NB4 (cell line): ENCODE measurements around the gene CC2D1A.

Experiments
- DNase-seq: peaks from one replicate; pipeline ENCODE4 v3.0.0; 2010; ENCODE audit warnings: low read depth
- H3K4me3 ChIP-seq: one replicate; pipeline ENCODE4 v1.5.1; 2011; ENCODE audit warnings: mild to moderate bottlenecking, low read depth, low read length, moderate library complexity
- MYC ChIP-seq: IDR thresholded peaks from 2 replicates; pipeline ENCODE4 v1.6.1; 2011; ENCODE audit warnings: low read depth, low read length
- POLR2A ChIP-seq: IDR thresholded peaks from 2 replicates; pipeline ENCODE4 v1.6.1; 2011; ENCODE audit warnings: mild to moderate bottlenecking; ENCODE audit not compliant: insufficient read length; ENCODE audit errors: extremely low read depth
- TF ChIP-seq, protein P1 (sequence below): IDR thresholded peaks from 2 replicates; pipeline ENCODE4 v1.6.1; 2011; ENCODE audit warnings: low read depth, low read length
- TF ChIP-seq, protein P2 (sequence below): IDR thresholded peaks from one replicate; pipeline ENCODE4 v1.5.1; 2012; ENCODE audit warnings: low read depth, low read length

The CC2D1A gene

DNA sequence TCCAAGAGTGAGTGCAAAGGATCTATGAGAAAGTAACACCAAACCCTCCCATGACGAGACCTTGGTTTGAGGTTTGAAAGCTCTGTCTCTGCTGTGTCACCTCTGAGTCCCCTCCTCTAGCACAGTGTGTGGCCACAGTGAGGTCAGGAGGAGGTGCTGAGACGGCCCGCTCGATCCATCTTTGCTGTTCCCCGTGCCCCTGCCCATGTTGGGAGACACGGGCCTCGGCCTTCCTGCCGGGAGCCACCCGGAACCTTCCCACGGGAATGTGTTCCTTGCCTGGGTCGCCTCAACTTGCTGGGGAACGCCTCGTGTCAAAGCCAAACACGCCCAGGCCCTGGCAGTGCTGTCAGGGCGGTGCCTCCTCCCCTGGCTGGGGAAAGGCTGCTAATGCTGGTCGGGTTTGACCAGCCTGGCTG lies 19.0 kb upstream of the CC2D1A start:
- H3K4me3 ChIP-seq = no peak overlapping the region
- TF ChIP-seq POLR2A (no peak), MYC (no peak)
- TF ChIP-seq, protein P1, sequence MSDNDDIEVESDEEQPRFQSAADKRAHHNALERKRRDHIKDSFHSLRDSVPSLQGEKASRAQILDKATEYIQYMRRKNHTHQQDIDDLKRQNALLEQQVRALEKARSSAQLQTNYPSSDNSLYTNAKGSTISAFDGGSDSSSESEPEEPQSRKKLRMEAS = no peak
- TF ChIP-seq, protein P2, sequence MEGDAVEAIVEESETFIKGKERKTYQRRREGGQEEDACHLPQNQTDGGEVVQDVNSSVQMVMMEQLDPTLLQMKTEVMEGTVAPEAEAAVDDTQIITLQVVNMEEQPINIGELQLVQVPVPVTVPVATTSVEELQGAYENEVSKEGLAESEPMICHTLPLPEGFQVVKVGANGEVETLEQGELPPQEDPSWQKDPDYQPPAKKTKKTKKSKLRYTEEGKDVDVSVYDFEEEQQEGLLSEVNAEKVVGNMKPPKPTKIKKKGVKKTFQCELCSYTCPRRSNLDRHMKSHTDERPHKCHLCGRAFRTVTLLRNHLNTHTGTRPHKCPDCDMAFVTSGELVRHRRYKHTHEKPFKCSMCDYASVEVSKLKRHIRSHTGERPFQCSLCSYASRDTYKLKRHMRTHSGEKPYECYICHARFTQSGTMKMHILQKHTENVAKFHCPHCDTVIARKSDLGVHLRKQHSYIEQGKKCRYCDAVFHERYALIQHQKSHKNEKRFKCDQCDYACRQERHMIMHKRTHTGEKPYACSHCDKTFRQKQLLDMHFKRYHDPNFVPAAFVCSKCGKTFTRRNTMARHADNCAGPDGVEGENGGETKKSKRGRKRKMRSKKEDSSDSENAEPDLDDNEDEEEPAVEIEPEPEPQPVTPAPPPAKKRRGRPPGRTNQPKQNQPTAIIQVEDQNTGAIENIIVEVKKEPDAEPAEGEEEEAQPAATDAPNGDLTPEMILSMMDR = no peak
- DNase-seq = peak; percentile 74

DNA sequence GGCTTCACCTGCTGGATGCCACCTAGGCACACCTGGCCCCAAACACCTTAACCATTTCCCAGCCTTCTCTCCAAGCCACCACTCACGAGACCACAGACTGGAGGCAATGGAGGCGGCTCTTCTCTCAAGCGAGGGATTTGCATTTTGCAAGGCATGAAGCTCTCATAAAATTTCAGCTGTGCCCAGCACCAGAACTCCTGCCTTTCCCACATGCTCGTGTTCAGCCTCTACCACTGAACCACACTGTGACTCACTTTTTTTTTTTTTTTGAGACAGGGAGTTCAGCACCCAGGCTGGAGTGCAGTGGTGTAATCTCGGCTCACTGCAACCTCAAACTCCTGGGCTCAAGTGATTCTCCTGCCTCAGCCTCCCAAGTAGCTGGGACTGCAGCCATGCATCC lies 18.5 kb upstream of the CC2D1A start:
- peak; percentile 88 for DNase-seq
- TF ChIP-seq, protein P1 = peak; percentile 20; the same call in 1 of the 2 replicates
- TF ChIP-seq, protein P2 = no peak
- TF ChIP-seq POLR2A = no peak
- no peak overlapping the region for H3K4me3 ChIP-seq

DNA sequence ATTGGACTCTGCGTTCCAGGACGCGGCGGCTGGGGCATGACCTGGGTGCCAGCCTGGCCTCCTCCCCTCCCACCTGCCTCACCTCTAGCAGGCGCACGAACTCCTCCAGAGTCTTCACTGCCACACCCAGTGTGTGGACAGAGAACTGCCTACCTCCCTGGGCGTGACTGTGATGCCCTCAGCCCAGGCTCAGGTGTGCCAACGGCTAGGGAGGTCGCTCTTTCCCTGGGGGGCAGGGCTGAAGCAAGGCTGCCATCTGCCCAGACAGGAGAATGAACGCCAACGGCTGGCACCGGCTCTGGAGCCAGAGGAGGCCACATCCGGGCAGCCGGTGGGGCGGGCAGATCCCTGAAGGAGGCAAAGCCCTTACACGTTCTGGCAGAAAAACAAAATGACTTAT lies 17.7 kb upstream of the CC2D1A start:
- no peak for DNase-seq
- H3K4me3 ChIP-seq = no peak overlapping the region
- TF ChIP-seq MYC (no peak), POLR2A (no peak)
- TF ChIP-seq, protein P1 = no peak
- TF ChIP-seq, protein P2 = no peak

DNA sequence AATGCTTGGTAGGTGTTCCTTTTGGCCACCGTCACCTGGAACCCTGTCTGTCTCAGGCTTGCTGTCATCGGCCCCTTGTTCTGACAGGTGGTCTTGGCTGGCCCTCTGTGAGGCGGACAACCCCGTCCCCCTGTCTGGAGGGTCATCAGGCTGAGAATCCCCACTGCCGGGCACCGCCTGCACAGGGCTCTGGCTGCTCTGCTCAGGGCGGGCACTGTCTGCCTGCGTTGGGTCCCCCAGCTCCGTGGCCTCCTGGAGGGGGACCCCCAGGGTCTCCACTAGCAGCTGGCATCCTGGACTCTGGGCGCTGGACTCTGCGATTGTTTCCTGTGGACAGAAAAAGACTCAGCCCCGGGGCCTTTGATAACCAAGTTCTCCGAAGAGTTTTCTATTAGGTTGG lies 15.9 kb upstream of the CC2D1A start:
- TF ChIP-seq, protein P1 = no peak
- TF ChIP-seq, protein P2 = no peak
- TF ChIP-seq MYC = no peak
- no peak for TF ChIP-seq POLR2A
- H3K4me3 ChIP-seq = no peak overlapping the region

DNA sequence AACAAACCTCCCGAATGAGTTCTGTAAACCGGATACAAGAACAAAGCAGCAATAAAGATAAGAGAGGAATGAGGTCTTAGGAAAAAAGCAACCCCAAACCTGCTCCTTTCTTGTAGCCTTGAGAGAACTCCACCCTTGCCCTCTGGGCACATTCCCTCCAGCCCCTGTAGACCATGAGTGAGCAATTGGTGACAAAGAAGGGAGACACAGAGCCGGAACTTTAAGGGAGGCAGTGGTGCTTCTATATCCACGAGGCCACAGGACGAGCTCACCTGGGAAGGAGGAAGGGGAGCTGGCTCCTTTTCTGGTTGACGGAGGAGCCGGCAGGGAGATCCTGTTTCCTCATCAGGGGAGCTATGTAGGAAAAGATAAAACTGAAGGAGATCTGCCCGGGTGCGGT lies 13.1 kb upstream of the CC2D1A start:
- no peak overlapping the region for H3K4me3 ChIP-seq
- no peak for TF ChIP-seq POLR2A
- TF ChIP-seq, protein P1 = no peak
- TF ChIP-seq, protein P2 = no peak
- no peak for TF ChIP-seq MYC
- DNase-seq = no peak

More for the DNA sequence above, 15.9 kb upstream of the CC2D1A start:
- DNase-seq = no peak

DNA sequence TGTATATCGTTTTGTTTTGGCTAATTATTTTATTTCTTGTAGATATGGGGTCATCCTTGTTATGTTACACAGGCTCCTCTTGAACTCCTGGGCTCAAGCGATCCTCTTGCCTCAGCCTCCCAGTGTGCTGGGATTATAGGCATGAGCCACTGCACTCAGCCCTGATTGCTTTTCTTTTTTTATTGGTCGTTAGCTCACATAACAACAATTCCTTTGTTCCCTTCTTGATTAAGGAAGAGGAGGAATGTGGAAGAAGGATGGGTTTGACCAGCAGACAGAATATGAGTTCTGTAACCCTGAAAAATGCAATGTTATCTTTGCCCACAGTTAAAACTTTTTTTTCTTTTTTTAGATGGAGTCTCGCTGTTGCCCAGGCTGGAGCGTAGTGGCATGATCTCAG lies 11.4 kb upstream of the CC2D1A start:
- DNase-seq = no peak
- TF ChIP-seq, protein P1 = no peak
- no peak for TF ChIP-seq MYC
- TF ChIP-seq POLR2A = no peak
- TF ChIP-seq, protein P2 = no peak
- no peak overlapping the region for H3K4me3 ChIP-seq
